ENCODE data around the gene PITPNB.

- TF ChIP-seq GATA2 (IDR thresholded peaks at IDR 0.05; ENCODE audit: low read depth, low read length) (no peak), GATA3 (IDR thresholded peaks at IDR 0.05; ENCODE audit: low read depth, low read length) (no peak)
These were observed 30.7 kb downstream of the PITPNB start for GRCh38 chr22:27888310-27888709.
